ENCODE results near the gene PPT2.
"Not testable (repeated sequence)": the region's sequence is repeated elsewhere in the genome, so short reads cannot be mapped to it uniquely, and the experiment has no call there.

PPT2 gene

GRCh38 chr6:32188381-32189068, 34.6 kb downstream of the PPT2 start:
- no peak for TF ChIP-seq POLR2A (IDR thresholded peaks at IDR 0.05; ENCODE audit: low read depth, low read length)
- no peak for TF ChIP-seq POLR2AphosphoS5 (IDR thresholded peaks at IDR 0.05; ENCODE audit: low read depth, low read length)
- TF ChIP-seq TAF1 (IDR thresholded peaks at IDR 0.05; ENCODE audit: borderline replicate concordance, low read depth, low read length): no peak
- DNase-seq (ENCODE audit: insufficient read length): no peak
- FAIRE-seq: no peak

GRCh38 chr6:32189069-32189741, 35.3 kb downstream of the PPT2 start:
- DNase-seq (ENCODE audit: insufficient read length) (no peak), FAIRE-seq (no peak)
- TF ChIP-seq TAF1 (IDR thresholded peaks at IDR 0.05; ENCODE audit: borderline replicate concordance, low read depth, low read length) (no peak), POLR2A (IDR thresholded peaks at IDR 0.05; ENCODE audit: low read depth, low read length) (no peak), POLR2AphosphoS5 (IDR thresholded peaks at IDR 0.05; ENCODE audit: low read depth, low read length) (no peak)

- FAIRE-seq: no peak
Observed at GRCh38 chr6:32189742-32190053, 35.8 kb downstream of the PPT2 start.

GRCh38 chr6:32190054-32190851, 36.3 kb downstream of the PPT2 start, which contains the start of gene PBX2:
Gene PBX2, minus strand, starts transcription at chr6:32190202. Its CDS starts 287 bp downstream, at chr6:32189915.
- peak; percentile 87 for FAIRE-seq

More at GRCh38 chr6:32189742-32190053, 35.8 kb downstream of the PPT2 start:
- DNase-seq (ENCODE audit: insufficient read length): no peak
- no peak for TF ChIP-seq POLR2AphosphoS5 (IDR thresholded peaks at IDR 0.05; ENCODE audit: low read depth, low read length)
- TF ChIP-seq POLR2A (IDR thresholded peaks at IDR 0.05; ENCODE audit: low read depth, low read length): no peak
- no peak for TF ChIP-seq TAF1 (IDR thresholded peaks at IDR 0.05; ENCODE audit: borderline replicate concordance, low read depth, low read length)

GRCh38 chr6:32190911-32191677, 37.2 kb downstream of the PPT2 start:
- FAIRE-seq (peak; percentile 36), DNase-seq (ENCODE audit: insufficient read length) (no peak)
- no peak for TF ChIP-seq TAF1 (IDR thresholded peaks at IDR 0.05; ENCODE audit: borderline replicate concordance, low read depth, low read length)
- no peak for TF ChIP-seq POLR2AphosphoS5 (IDR thresholded peaks at IDR 0.05; ENCODE audit: low read depth, low read length)
- TF ChIP-seq POLR2A (IDR thresholded peaks at IDR 0.05; ENCODE audit: low read depth, low read length): no peak

More at GRCh38 chr6:32190054-32190851, 36.3 kb downstream of the PPT2 start, which contains the start of gene PBX2:
- peak; percentile 85 for DNase-seq (ENCODE audit: insufficient read length)
- TF ChIP-seq TAF1 (IDR thresholded peaks at IDR 0.05; ENCODE audit: borderline replicate concordance, low read depth, low read length): no peak
- TF ChIP-seq POLR2A (IDR thresholded peaks at IDR 0.05; ENCODE audit: low read depth, low read length): peak; percentile 60
- peak; percentile 48; the same call in 1 of the 2 replicates for TF ChIP-seq POLR2AphosphoS5 (IDR thresholded peaks at IDR 0.05; ENCODE audit: low read depth, low read length)

GRCh38 chr6:32191696-32192607, 38.0 kb downstream of the PPT2 start:
- DNase-seq (ENCODE audit: insufficient read length): no peak
- FAIRE-seq: no peak
- peak; percentile 54; the same call in 1 of the 2 replicates for TF ChIP-seq POLR2AphosphoS5 (IDR thresholded peaks at IDR 0.05; ENCODE audit: low read depth, low read length)
- no peak for TF ChIP-seq TAF1 (IDR thresholded peaks at IDR 0.05; ENCODE audit: borderline replicate concordance, low read depth, low read length)

GRCh38 chr6:32192608-32193039, 38.7 kb downstream of the PPT2 start, which contains the start of gene GPSM3:
Gene GPSM3, minus strand, starts transcription at chr6:32192643. Its CDS starts 130 bp downstream, at chr6:32192513.
- FAIRE-seq (peak; percentile 77), DNase-seq (ENCODE audit: insufficient read length) (no peak)
- no peak for TF ChIP-seq POLR2AphosphoS5 (IDR thresholded peaks at IDR 0.05; ENCODE audit: low read depth, low read length)
- TF ChIP-seq POLR2A (IDR thresholded peaks at IDR 0.05; ENCODE audit: low read depth, low read length): no peak
- TF ChIP-seq TAF1 (IDR thresholded peaks at IDR 0.05; ENCODE audit: borderline replicate concordance, low read depth, low read length): no peak

GRCh38 chr6:32193096-32193495, 39.2 kb downstream of the PPT2 start:
- not testable (repeated sequence) for DNase-seq (ENCODE audit: insufficient read length); FAIRE-seq

GRCh38 chr6:32194388-32194787, 40.4 kb downstream of the PPT2 start:
- no peak for FAIRE-seq
- TF ChIP-seq POLR2A (IDR thresholded peaks at IDR 0.05; ENCODE audit: low read depth, low read length): no peak
- TF ChIP-seq TAF1 (IDR thresholded peaks at IDR 0.05; ENCODE audit: borderline replicate concordance, low read depth, low read length): no peak
- no peak for TF ChIP-seq POLR2AphosphoS5 (IDR thresholded peaks at IDR 0.05; ENCODE audit: low read depth, low read length)

More at GRCh38 chr6:32194388-32194787, 40.4 kb downstream of the PPT2 start:
- no peak for DNase-seq (ENCODE audit: insufficient read length)

Data from GM12892 (cell line).